ENCODE measurements around the gene PIGP. TPM values are rescaled to one million over a fixed set of nuclear protein-coding genes. Genes with fewer than 3 reads are reported as not detected.

The PIGP gene
- total and polyA plus RNA-seq, 2 donors (not counting 1 experiment from before 2014, with no cell fraction given), result 15.8 to 22.7 TPM

GRCh38 chr21:37043818-37044217 is 29.1 kb downstream of the PIGP start:
- TF ChIP-seq CTCF (IDR thresholded peaks at IDR 0.05), result no peak
- no peak for TF ChIP-seq EZH2 (IDR thresholded peaks at IDR 0.05; ENCODE audit: borderline replicate concordance, insufficient read depth, low read depth, low read length, poor library complexity, severe bottlenecking)

GRCh38 chr21:37041706-37042271 is 31.1 kb downstream of the PIGP start:
- H3K9me3 Mint-ChIP-seq (ENCODE audit: insufficient read depth), result no peaks in the 10 kb centered on the region
- H3K4me1 Mint-ChIP-seq, result peaks cover 8% of the 10 kb centered on the region
- WGBS (ENCODE audit: insufficient coverage), result 92% methylated on average over 4 of the region's 4 CpGs
- Histone ChIP-seq H3K4me1 (ENCODE audit: control insufficient read depth in 2 of 2, insufficient read depth in 2 of 2, low read length in 2 of 2) (peaks cover 8 to 9% of the 10 kb centered on the region in 2 donors), H4K20me1 (ENCODE audit: control insufficient read depth, insufficient read depth, low read length, poor library complexity, severe bottlenecking) (no peaks in the 10 kb centered on the region), H3K27me3 (replicated peaks in 1 of 4; ENCODE audit: control extremely low read depth in 1 of 4, control insufficient read depth in 3 of 4, insufficient read depth in 4 of 4, low read length in 3 of 4) (peaks cover 0 to 6% (median 2%) of the 10 kb centered on the region in 4 experiments), H3K4me3 (ENCODE audit: control extremely low read depth in 1 of 5, extremely low read depth in 1 of 5, insufficient read depth in 1 of 5, low read depth in 2 of 5, low read length in 4 of 5) (no peak overlapping the region), H3K27ac (ENCODE audit: low read length in 2 of 2) (no peak overlapping the region), H3K9ac (ENCODE audit: low read length) (no peak overlapping the region), H3K9me3 (ENCODE audit: control extremely low read depth in 1 of 3, control insufficient read depth in 2 of 3, insufficient read depth in 1 of 3, low read length in 2 of 3) (no peaks in the 10 kb centered on the region), H3K36me3 (replicated peaks in 1 of 2; ENCODE audit: control extremely low read depth in 1 of 2, control insufficient read depth in 1 of 2, extremely low read depth in 1 of 2, insufficient read depth in 2 of 2, low read length in 1 of 2) (no peaks in the 10 kb centered on the region), H3K4me2 (replicated peaks; ENCODE audit: low read depth, low read length, poor library complexity, severe bottlenecking) (no peak overlapping the region), H3K79me2 (ENCODE audit: control insufficient read depth, insufficient read depth, low read length) (no peaks in the 10 kb centered on the region), H2AFZ (ENCODE audit: insufficient read depth, low read depth, low read length, poor library complexity, severe bottlenecking) (no peak overlapping the region)
- TF ChIP-seq CTCF (IDR thresholded peaks at IDR 0.05) (no peak), EZH2 (IDR thresholded peaks at IDR 0.05; ENCODE audit: borderline replicate concordance, insufficient read depth, low read depth, low read length, poor library complexity, severe bottlenecking) (no peak)
- no peak for ATAC-seq (ENCODE audit: low read depth)
- H3K4me3 Mint-ChIP-seq, result no peak overlapping the region
- H3K27ac Mint-ChIP-seq, result no peak overlapping the region
- DNase-seq, result no peak
- intact Hi-C loops (cut with micrococcal nuclease), result no loop called here
- ChIA-PET CTCF (interaction anchor here (1.2 kb wide), 1 partner anchor 32 kb away, joined by 3 read pairs; no protein-coding TSS in a partner anchor), POLR2A (no interaction called here)
- H3K27me3 Mint-ChIP-seq, result peaks cover 6% of the 10 kb centered on the region

More at GRCh38 chr21:37043818-37044217, 29.1 kb downstream of the PIGP start:
- Histone ChIP-seq H3K9me3 (ENCODE audit: control extremely low read depth in 1 of 3, control insufficient read depth in 2 of 3, insufficient read depth in 1 of 3, low read length in 2 of 3) (no peaks in the 10 kb centered on the region), H3K79me2 (ENCODE audit: control insufficient read depth, insufficient read depth, low read length) (no peaks in the 10 kb centered on the region), H3K27me3 (replicated peaks in 1 of 4; ENCODE audit: control extremely low read depth in 1 of 4, control insufficient read depth in 3 of 4, insufficient read depth in 4 of 4, low read length in 3 of 4) (peaks cover 0 to 6% (median 2%) of the 10 kb centered on the region in 4 experiments), H3K4me2 (replicated peaks; ENCODE audit: low read depth, low read length, poor library complexity, severe bottlenecking) (no peak overlapping the region), H3K9ac (ENCODE audit: low read length) (no peak overlapping the region), H3K36me3 (replicated peaks in 1 of 2; ENCODE audit: control extremely low read depth in 1 of 2, control insufficient read depth in 1 of 2, extremely low read depth in 1 of 2, insufficient read depth in 2 of 2, low read length in 1 of 2) (no peaks in the 10 kb centered on the region), H3K27ac (ENCODE audit: low read length in 2 of 2) (no peak overlapping the region), H3K4me1 (ENCODE audit: control insufficient read depth in 2 of 2, insufficient read depth in 2 of 2, low read length in 2 of 2) (peaks cover 8 to 9% of the 10 kb centered on the region in 2 donors), H3K4me3 (ENCODE audit: control extremely low read depth in 1 of 5, extremely low read depth in 1 of 5, insufficient read depth in 1 of 5, low read depth in 2 of 5, low read length in 4 of 5) (no peak overlapping the region), H2AFZ (ENCODE audit: insufficient read depth, low read depth, low read length, poor library complexity, severe bottlenecking) (no peak overlapping the region), H4K20me1 (ENCODE audit: control insufficient read depth, insufficient read depth, low read length, poor library complexity, severe bottlenecking) (no peaks in the 10 kb centered on the region)
- ATAC-seq (ENCODE audit: low read depth) (no peak), DNase-seq (no peak)
- 83% methylated on average over 6 of the region's 6 CpGs for WGBS (ENCODE audit: insufficient coverage)
- Mint-ChIP-seq H3K27me3 (peaks cover 18% of the 10 kb centered on the region), H3K9me3 (ENCODE audit: insufficient read depth) (no peaks in the 10 kb centered on the region), H3K27ac (no peak overlapping the region), H3K4me3 (no peak overlapping the region), H3K4me1 (peaks cover 8% of the 10 kb centered on the region)
- CTCF ChIA-PET, result no interaction called here
- intact Hi-C loops (cut with micrococcal nuclease), result no loop called here
- POLR2A ChIA-PET, result no interaction called here

Data from B cell (primary cell).